ENCODE data around the gene GGCX. TPM values are rescaled to one million over a fixed set of nuclear protein-coding genes. Genes with fewer than 3 reads are reported as not detected.
"Not testable (repeated sequence)": the region's sequence is repeated elsewhere in the genome, so short reads cannot be mapped to it uniquely, and the experiment has no call there.

Gene GGCX
- polyA plus RNA-seq, 3 donors = 34.9 to 47.7 (median 47.2) TPM

DNA sequence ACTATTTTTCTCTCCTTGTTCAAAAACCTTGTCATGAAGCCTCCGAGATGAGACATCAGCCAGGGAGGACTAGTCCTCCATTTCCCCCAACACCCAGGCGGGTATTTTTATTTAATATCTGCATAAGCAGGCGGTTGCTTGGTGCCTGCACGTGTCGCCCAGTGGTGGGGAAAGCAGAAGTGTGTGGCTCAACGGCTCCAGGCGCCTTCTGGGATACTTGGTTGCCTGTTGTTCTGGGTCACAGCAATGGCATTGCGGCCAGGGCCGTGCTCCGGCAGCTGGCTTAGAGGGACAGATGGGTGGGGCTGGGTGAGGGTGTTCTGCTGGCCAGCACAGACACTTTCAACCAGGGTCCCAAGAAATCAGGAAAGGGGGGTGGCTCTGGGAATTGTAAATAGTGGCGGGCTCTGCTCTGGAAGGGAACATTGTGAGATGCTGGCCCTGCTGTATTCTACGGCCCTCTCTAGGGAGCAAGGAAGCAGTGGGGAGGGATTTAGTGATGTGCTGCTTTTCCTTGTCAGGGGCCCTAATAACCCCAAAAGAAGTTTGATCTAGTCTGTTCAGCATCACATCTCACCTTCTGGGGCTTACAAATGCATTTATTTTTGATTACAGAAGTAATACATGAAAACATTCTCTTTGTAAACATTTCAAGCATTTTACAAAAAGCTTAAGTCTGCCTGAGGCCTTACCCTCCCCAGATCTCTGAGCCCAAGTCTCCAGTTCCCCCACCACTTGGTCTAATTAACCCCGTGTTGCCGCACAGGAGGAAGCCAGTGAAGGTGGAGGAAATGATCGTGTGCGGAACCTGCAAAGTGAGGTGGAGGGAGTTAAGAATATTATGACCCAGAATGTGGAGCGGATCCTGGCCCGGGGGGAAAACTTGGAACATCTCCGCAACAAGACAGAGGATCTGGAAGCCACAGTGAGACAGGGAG lies 17.2 kb upstream of the GGCX start:
- no peak for DNase-seq

DNA sequence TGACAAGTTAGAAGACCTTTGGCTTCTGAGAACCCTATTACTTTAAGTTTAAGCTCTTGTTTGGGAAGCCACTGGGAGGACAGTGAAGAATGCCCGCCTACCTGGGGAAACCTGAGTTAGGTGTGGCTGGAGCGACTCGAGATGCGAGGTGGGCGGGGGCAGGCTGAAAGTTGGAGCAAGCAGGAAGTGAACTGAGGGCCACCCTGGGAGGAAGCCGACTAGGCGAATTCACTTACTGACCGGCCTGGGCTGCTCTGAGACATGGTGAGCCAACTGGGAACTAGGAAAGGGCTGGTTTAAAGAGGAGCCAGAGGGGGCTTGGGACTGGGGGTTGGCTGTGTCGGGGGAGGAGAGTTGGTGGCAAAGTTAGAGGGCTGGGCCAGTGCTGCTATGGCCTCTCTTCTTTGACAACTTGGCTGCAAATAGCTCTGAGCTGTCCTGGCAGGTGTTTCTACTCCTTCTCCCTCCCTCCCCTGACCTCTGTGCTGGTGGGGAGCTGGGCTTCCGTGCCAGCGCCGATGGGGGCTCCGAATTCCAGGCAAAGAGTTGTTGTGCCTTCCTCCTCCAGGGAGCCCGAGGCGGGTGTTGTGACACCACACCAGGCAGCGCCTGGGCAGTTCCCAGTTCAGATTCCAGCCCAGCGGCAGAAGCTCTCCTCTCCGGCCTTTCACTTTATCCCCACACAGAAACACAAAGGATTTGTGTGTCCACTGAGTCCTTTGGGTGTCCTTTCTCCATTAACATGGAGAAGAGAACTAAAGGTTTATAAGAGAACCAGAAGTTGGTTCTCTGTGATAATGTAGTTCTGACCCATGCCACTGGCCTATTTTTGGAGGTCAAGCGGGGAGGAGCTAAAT lies 16.3 kb upstream of the GGCX start, which contains the start of gene VAMP8:
Gene VAMP8 (plus strand): TSS at position 201 of the 857 bp plus-strand sequence. CDS start 61 bp downstream, at position 262.
- DNase-seq = no peak

GRCh38 chr2:85577063-85577385 lies 15.7 kb upstream of the GGCX start:
- DNase-seq = no peak

- no peak for DNase-seq
These were observed 14.4 kb upstream of the GGCX start for GRCh38 chr2:85575739-85576138.

GRCh38 chr2:85566265-85566664 lies 5.0 kb upstream of the GGCX start:
- DNase-seq = no peak

DNA sequence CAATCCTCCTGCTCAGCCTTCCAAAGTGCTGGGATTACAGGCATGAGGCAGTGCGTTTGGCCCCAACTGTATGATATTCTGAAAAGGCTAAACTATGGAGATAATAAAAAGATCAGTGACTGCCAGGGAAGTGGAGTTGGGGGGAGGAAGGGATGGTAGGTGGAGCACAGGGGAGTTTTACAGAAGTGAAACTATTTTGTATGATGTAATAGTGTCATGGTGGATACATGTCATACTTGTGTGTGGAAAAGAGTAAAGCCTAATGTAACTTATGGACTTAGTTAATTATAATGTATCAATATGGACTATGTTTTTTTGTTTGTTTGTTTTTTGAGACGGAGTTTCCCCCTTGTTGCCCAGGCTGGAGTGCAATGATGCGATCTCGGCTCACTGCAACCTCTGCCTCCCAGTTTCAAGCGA lies 2.9 kb upstream of the GGCX start:
- no peak for DNase-seq

DNA sequence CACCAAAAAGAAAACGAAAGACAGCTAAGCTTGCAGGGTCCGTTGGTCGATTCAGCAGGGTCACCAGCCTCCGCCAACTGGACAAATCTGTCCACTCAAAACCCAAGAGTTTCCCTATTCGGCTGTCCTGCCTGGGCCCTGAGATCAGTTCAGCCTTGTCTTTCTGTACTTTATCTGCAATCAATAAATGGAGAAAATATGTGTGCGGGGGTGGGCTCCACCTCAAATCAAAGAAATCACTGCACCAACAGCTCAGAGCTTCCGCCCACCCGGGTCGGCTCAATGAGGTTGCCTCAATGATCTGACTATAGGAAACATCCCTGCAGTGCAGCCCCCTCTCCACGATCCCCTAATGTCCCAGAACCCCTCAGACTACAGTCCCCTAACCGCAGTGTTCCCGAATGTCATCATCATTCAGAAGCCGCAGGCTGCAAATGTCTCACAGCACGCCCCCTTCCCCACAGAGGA lies 447 bp downstream of the GGCX start:
- DNase-seq = no peak

DNA sequence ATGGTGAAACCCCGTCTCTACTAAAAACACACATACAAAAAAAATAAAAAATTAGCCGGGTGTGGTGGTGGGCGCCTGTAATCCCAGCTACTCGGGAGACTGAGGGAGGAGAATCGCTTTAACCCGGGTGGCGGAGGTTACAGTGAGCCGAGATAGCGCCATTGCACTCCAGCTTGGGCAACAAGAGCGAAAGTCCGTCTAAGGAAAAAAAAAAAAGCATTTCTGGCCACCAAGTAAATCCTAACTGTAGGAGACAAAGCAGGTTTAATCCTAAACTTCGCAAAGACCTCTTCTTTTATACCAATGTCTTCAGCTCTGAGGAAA lies 928 bp downstream of the GGCX start:
- DNase-seq = not testable (repeated sequence)

DNA sequence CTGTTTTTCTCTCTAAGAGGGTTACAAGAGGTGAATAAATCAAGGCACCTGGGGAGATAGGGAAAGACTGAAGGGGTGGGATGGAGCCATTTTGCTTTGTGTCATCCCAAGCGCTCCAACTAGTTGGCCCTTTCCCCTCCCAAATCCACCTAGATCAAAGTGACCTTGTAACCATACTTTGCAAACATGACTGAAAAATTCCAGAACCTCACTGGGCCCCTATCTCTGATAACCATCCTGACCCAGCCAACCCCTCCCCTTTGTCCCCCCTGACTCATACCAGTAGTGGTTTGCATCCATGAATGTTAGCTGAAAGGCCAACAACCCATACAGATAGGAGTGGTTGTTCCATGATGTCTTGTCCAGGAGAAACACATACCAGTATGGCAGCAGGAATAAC lies 3.1 kb downstream of the GGCX start:
- no peak for DNase-seq

DNA sequence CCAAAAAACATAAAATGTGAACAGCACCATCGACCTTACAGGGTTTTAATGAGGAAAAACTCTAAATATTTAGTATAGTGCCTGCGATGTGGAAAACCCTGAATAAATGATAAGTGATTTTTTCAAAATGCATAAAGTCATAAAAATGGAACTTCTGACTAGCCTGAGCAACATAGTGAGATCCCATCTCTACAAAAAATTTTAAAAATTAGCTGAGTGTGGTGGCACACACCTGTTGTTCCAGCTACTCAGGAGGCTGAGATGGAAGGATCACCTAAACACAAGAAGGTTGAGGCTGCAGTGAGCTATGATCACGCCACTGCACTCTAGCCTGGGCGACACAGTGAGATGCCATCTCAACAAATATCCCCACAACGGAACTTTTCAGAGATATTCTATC lies 4.2 kb downstream of the GGCX start:
- DNase-seq = no peak

DNA sequence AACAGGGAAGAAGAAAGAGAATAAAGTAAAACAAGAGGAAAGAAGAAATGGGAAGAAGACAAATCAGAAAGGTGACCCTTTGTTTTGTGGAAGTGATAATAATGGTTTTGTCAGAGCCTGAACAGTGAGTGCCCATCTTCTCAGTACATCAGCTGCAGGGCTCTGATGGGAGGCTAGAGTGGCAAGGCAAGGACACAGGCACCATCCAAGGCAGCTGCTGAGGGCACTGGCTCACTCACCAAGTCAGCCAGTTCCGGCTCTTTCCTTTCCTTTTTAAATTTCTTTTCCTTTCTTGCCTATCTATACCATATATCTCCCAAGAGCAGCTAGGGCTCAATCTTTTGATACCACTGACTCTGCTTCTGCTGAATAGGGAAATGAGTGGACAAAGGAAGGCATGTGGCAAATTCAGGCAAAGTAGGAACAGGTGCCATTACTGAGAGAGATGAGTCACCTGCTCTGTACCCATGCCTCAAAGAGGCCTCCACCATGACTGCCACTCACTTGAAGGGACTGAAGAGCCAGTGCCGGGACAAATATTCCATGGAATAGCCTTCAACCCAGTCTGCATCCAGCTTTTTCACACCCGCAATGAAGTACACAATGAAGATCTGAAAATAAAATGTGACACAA lies 6.2 kb downstream of the GGCX start:
- DNase-seq = no peak

DNA sequence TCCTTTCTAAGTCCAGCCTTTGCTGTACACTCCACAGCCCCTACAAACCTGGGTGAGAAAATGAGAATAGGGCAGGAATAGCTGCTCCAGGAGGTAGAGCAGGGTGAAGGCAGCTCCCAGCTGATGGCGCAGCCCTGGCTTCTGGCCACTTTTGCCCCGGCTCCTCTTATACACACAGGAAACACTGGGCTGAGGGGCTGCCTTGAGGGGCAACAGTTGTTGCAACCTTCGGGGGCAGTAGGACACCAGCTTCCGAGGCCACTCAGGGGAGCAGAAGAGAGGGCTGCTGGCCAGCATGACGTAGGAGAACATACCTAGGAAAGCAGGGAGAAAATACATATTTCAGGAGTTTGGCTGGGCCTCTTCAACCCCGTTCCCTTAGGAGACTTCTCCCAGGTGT lies 8.1 kb downstream of the GGCX start:
- no peak for DNase-seq

GRCh38 chr2:85551698-85552678 lies 9.3 kb downstream of the GGCX start:
- DNase-seq = peak; percentile 79

DNA sequence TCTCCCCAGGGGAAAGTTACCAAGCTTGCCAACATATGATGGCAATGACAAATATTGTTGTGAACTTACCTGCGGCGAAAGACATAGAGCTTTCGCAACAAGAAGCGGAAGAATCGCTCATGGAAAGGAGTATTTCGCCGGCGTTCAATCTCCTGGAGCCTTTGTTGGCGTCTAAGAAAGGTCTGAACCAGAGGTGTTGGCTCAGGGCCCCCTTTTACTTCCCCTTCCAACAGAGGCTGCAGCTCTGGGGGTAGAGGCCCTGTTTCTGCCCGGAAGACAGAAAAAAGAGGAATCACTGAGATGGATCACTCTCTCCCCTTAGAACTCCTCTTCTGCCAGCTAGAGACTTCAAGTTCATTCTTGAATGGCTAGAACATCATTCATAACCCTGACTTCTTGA lies 10.8 kb downstream of the GGCX start:
- DNase-seq = no peak

GRCh38 chr2:85549826-85550225 lies 11.5 kb downstream of the GGCX start:
- DNase-seq = peak; percentile 48

GRCh38 chr2:85549095-85549494 lies 12.2 kb downstream of the GGCX start:
- no peak for DNase-seq

DNA sequence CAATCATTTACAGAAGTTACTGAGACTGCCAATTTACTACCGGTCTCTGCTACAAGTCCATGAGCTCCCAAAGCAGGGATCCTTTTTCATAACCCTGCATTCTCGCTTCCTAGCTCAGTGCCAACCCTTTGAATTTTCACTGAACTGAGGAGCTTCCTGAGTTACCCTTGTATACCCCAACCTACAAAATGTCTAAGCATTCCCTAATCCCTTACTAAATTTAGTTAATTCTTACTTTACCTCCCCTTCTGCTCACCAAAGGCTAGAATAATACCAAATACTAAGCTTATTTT lies 12.7 kb downstream of the GGCX start:
- no peak for DNase-seq

GRCh38 chr2:85547859-85548607 lies 13.3 kb downstream of the GGCX start:
- no peak for DNase-seq

GRCh38 chr2:85547089-85547858 lies 14.0 kb downstream of the GGCX start:
- no peak for DNase-seq

DNA sequence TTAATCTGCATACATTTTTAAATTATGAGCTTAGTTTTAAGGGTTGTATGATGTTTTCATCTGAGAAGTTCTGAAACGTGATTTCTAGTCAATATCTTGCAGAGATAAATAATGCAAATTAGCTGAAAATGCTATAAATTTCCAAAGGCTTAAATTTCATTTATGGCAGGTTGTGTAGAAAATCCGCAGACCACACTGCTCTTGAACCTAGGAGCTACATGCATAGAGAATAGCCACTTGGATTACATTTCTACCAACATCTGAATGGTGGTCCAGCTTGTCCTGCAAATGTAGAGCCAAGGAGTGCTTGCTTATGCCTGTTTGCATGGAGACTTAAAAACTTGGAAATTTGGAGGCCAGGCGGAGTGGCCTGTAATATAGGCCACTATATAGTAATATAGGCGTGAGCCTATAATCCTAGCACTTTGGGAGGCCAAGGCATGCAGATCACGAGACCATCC lies 15.5 kb downstream of the GGCX start:
- no peak for DNase-seq

Measured in renal pelvis (tissue), 4 donors.